PC-3 (cell line): ENCODE measurements around the gene LUC7L3. TPM values are rescaled to one million over a fixed set of nuclear protein-coding genes. Genes with fewer than 3 reads are reported as not detected.

Experiments
- ATAC-seq: fragments of 200-7000 bp; cut with Tn5 transposase; 2 replicates; pipeline ENCODE4 v1.9.1; 2020; ENCODE audit warnings: mild to moderate bottlenecking, moderate library complexity
- BruUV-seq: library from RNA; stranded (reverse); fragments of 400-500 nt; replicated peaks from 2 replicates; lab custom pipeline; 2021; lab: Mats Ljungman, UMichigan
- CTCF ChIA-PET: fragments of 300-600 bp; sonication (Branson Sonifier 250); formaldehyde crosslinking; loops from one replicate; lab custom pipeline; 2022; ENCODE audit warnings: antibody characterized with exemption; lab: Charles Lee
- POLR2A ChIA-PET: fragments of 300-600 bp; sonication (Branson Sonifier 250); formaldehyde crosslinking; loops from one replicate; lab custom pipeline; 2022; ENCODE audit warnings: antibody characterized with exemption; ENCODE audit not compliant: unreplicated experiment; lab: Charles Lee
- DNase-seq: peaks from one replicate; pipeline ENCODE4 v3.0.0-alpha.2; 2015
- H2AFZ ChIP-seq: fragments of 300-600 bp; sonication (generic); 2 replicates; pipeline ENCODE4 v1.6.0; 2016; ENCODE audit warnings: antibody characterized with exemption, low read length
- H3F3A ChIP-seq: fragments of 300-600 bp; sonication (generic); one replicate; pipeline ENCODE4 v1.6.0; 2017; ENCODE audit warnings: antibody characterized with exemption, low read length, control low read depth, mild to moderate bottlenecking; ENCODE audit not compliant: unreplicated experiment
- H3K27ac ChIP-seq: fragments of 300-600 bp; sonication (generic); 2 replicates; pipeline ENCODE4 v1.5.1; 2016; ENCODE audit warnings: mild to moderate bottlenecking, low read length
- H3K27me3 ChIP-seq: fragments of 300-600 bp; sonication (generic); 2 replicates; pipeline ENCODE4 v1.6.1; 2016; ENCODE audit warnings: low read length, mixed read lengths
- H3K36me3 ChIP-seq: fragments of 300-600 bp; sonication (generic); 2 replicates; pipeline ENCODE4 v1.6.1; 2016; ENCODE audit warnings: low read depth, mixed run types, low read length, mixed read lengths
- H3K4me1 ChIP-seq: fragments of 300-600 bp; sonication (generic); 2 replicates; pipeline ENCODE4 v1.5.1; 2016; ENCODE audit warnings: low read length; ENCODE audit not compliant: insufficient read depth
- H3K4me2 ChIP-seq: fragments of 300-600 bp; sonication (generic); 2 replicates; pipeline ENCODE4 v1.6.0; 2016; ENCODE audit warnings: low read length
- H3K4me3 ChIP-seq: fragments of 300-600 bp; sonication (generic); 2 replicates; pipeline ENCODE4 v1.5.1; 2016; ENCODE audit warnings: mild to moderate bottlenecking, low read length, mixed read lengths
- H3K79me2 ChIP-seq: fragments of 300-600 bp; sonication (generic); 2 replicates; pipeline ENCODE4 v1.6.1; 2017; ENCODE audit warnings: low read length, mixed read lengths
- H3K9ac ChIP-seq: fragments of 300-600 bp; sonication (generic); 2 replicates; pipeline ENCODE4 v1.6.0; 2016; ENCODE audit warnings: mild to moderate bottlenecking, low read length
- H3K9me2 ChIP-seq: fragments of 300-600 bp; sonication (generic); replicated peaks from 2 replicates; pipeline ENCODE4 v1.6.1; 2016; ENCODE audit warnings: mixed run types, low read length, mixed read lengths
- H3K9me3 ChIP-seq: fragments of 300-600 bp; sonication (generic); 2 replicates; pipeline ENCODE4 v1.6.1; 2016; ENCODE audit warnings: low read length, mixed read lengths
- H4K20me1 ChIP-seq: fragments of 300-600 bp; sonication (generic); 2 replicates; pipeline ENCODE4 v1.6.1; 2016; ENCODE audit warnings: low read length, mixed read lengths
- CTCF ChIP-seq: fragments of 300-600 bp; sonication (generic); conservative IDR thresholded peaks from 2 replicates; pipeline ENCODE4 v1.5.1; 2017; ENCODE audit warnings: antibody characterized with exemption, low read depth, mild to moderate bottlenecking, low read length
- EZH2 ChIP-seq: fragments of 300-600 bp; sonication (generic); IDR thresholded peaks from one replicate; pipeline ENCODE4 v1.6.1; 2017; ENCODE audit warnings: antibody characterized with exemption, mild to moderate bottlenecking, low read length; ENCODE audit not compliant: unreplicated experiment
- EZH2phosphoT487 ChIP-seq: fragments of 300-600 bp; sonication (generic); IDR thresholded peaks from 2 replicates; pipeline ENCODE4 v1.6.1; 2018; ENCODE audit warnings: mild to moderate bottlenecking, antibody characterized with exemption, low read length, borderline replicate concordance
- intact Hi-C: fragments of 100-400 bp; cut with micrococcal nuclease; formaldehyde crosslinking; loops from 2 replicates; pipeline ENCODE4 v1.9.0; 2023
- total RNA-seq: library from RNA; depleted of rRNA; stranded (reverse); fragments of >200 nt; gene quantifications from 2 replicates; pipeline ENCODE4 v1.2.3, GENCODE V29; 2014

LUC7L3 gene
- total RNA-seq, 1 experiment from 2014 or later: 43.0 TPM

GRCh38 chr17:50728112-50728429 is 8.7 kb downstream of the LUC7L3 start:
- Histone ChIP-seq H3F3A (peaks cover 4% of the 10 kb centered on the region), H3K27me3 (no peaks in the 10 kb centered on the region), H3K79me2 (peaks cover 100% of the 10 kb centered on the region), H3K4me2 (no peak overlapping the region), H3K9me2 (no peaks in the 10 kb centered on the region), H3K27ac (no peak overlapping the region), H2AFZ (no peak overlapping the region), H3K9me3 (no peaks in the 10 kb centered on the region), H3K4me1 (peaks cover 20% of the 10 kb centered on the region), H3K9ac (no peak overlapping the region), H4K20me1 (peaks cover 94% of the 10 kb centered on the region), H3K4me3 (no peak overlapping the region), H3K36me3 (peaks cover 10% of the 10 kb centered on the region; the same call in 1 of the 2 replicates)
- TF ChIP-seq CTCF: no peak
- no peak for TF ChIP-seq EZH2phosphoT487
- no peak for TF ChIP-seq EZH2
- BruUV-seq: no TSS peak
- ChIA-PET POLR2A (interaction anchor here (0.6 to 0.7 kb wide), 2 partner anchors 65 to 99 kb away, joined by 4 to 5 read pairs; no protein-coding TSS in a partner anchor), CTCF (no interaction called here)
- peak; percentile 52 for ATAC-seq
- intact Hi-C loops: no loop called here
- peak; percentile 52 for DNase-seq

GRCh38 chr17:50728881-50729765 is 9.7 kb downstream of the LUC7L3 start:
- Histone ChIP-seq H3K27me3 (no peaks in the 10 kb centered on the region), H3K4me1 (peaks cover 16% of the 10 kb centered on the region), H3K4me3 (no peak overlapping the region), H3K36me3 (peaks cover 7% of the 10 kb centered on the region; the same call in 1 of the 2 replicates), H3K79me2 (peaks cover 100% of the 10 kb centered on the region), H3K4me2 (no peak overlapping the region), H3K9me3 (no peaks in the 10 kb centered on the region), H2AFZ (no peak overlapping the region), H3F3A (peaks cover 4% of the 10 kb centered on the region), H3K9ac (no peak overlapping the region), H3K27ac (no peak overlapping the region), H4K20me1 (peaks cover 89% of the 10 kb centered on the region), H3K9me2 (no peaks in the 10 kb centered on the region)
- ATAC-seq (no peak), DNase-seq (no peak)
- POLR2A ChIA-PET: no interaction called here
- no TSS peak for BruUV-seq
- intact Hi-C loops: no loop called here
- CTCF ChIA-PET: no interaction called here
- TF ChIP-seq CTCF (no peak), EZH2 (no peak), EZH2phosphoT487 (no peak)
